Calu3 (cell line): ENCODE results near the gene ITPK1. TPM values are rescaled to one million over a fixed set of nuclear protein-coding genes. Genes with fewer than 3 reads are reported as not detected.

Experiments
- BruUV-seq: library from RNA; stranded (reverse); fragments of 400-500 nt; replicated peaks from 2 replicates; lab custom pipeline; 2021; lab: Mats Ljungman, UMichigan
- CTCF ChIA-PET: fragments of 300-600 bp; sonication (Branson Sonifier 250); formaldehyde crosslinking; loops from one replicate; lab custom pipeline; 2022; ENCODE audit warnings: antibody characterized with exemption; lab: Charles Lee
- DNase-seq: peaks from one replicate; pipeline ENCODE4 v3.0.0; 2022
- H3K27ac Mint-ChIP-seq: one replicate; pipeline ENCODE4 v1.8.0; 2022; ENCODE audit warnings: mixed read lengths; ENCODE audit not compliant: unreplicated experiment
- H3K27me3 Mint-ChIP-seq: one replicate; pipeline ENCODE4 v1.8.0; 2022; ENCODE audit warnings: mixed read lengths; ENCODE audit not compliant: unreplicated experiment
- H3K36me3 Mint-ChIP-seq: one replicate; pipeline ENCODE4 v1.8.0; 2022; ENCODE audit warnings: mild to moderate bottlenecking, moderate library complexity, mixed read lengths; ENCODE audit not compliant: insufficient read depth, unreplicated experiment
- H3K4me1 Mint-ChIP-seq: one replicate; pipeline ENCODE4 v1.8.0; 2022; ENCODE audit warnings: mild to moderate bottlenecking, low read depth, mixed read lengths; ENCODE audit not compliant: unreplicated experiment
- H3K4me3 Mint-ChIP-seq: one replicate; pipeline ENCODE4 v1.8.0; 2022; ENCODE audit warnings: mild to moderate bottlenecking, low read depth, moderate library complexity, mixed read lengths; ENCODE audit not compliant: unreplicated experiment
- H3K9me3 Mint-ChIP-seq: one replicate; pipeline ENCODE4 v1.8.0; 2022; ENCODE audit warnings: low read depth, mixed read lengths; ENCODE audit not compliant: unreplicated experiment
- CTCF ChIP-seq: fragments of 200-600 bp; IDR thresholded peaks from one replicate; pipeline ENCODE4 v1.8.0; 2022; ENCODE audit warnings: antibody characterized with exemption; ENCODE audit not compliant: unreplicated experiment
- intact Hi-C: fragments of 100-400 bp; cut with micrococcal nuclease; formaldehyde crosslinking; loops from one replicate; pipeline ENCODE4 v1.10.0; 2022; ENCODE audit not compliant: unreplicated experiment
- total RNA-seq: library from RNA; stranded (reverse); gene quantifications from 2 replicates; pipeline ENCODE4 v1.2.3, GENCODE V29; 2022

The ITPK1 gene
- total RNA-seq, 1 experiment from 2014 or later: 94.3 TPM

- Mint-ChIP-seq H3K36me3 (peaks cover 41% of the 10 kb centered on the region), H3K4me1 (peaks cover 9% of the 10 kb centered on the region), H3K27ac (peak overlapping the region; percentile 71), H3K9me3 (no peaks in the 10 kb centered on the region), H3K27me3 (no peaks in the 10 kb centered on the region), H3K4me3 (peak overlapping the region; percentile 86)
- CTCF ChIA-PET: interaction anchor here (0.7 to 1.3 kb wide), 5 partner anchors 17 to 234 kb away, joined by 3 to 6 read pairs (median 4); no protein-coding TSS in a partner anchor
- TF ChIP-seq CTCF: no peak
- DNase-seq: peak; percentile 92
- intact Hi-C loops: no loop called here
- no TSS peak for BruUV-seq
Measured at GRCh38 chr14:93115069-93115820, 480 bp downstream of the ITPK1 start.

- Mint-ChIP-seq H3K4me1 (peaks cover 9% of the 10 kb centered on the region), H3K36me3 (peaks cover 41% of the 10 kb centered on the region), H3K4me3 (peak overlapping the region; percentile 86), H3K27me3 (no peaks in the 10 kb centered on the region), H3K9me3 (no peaks in the 10 kb centered on the region), H3K27ac (peak overlapping the region; percentile 71)
- CTCF ChIA-PET: interaction anchor here (0.7 to 2.2 kb wide), 5 partner anchors 18 to 234 kb away, joined by 3 to 14 read pairs (median 5); no protein-coding TSS in a partner anchor
- TF ChIP-seq CTCF: no peak
- intact Hi-C loops: loop anchor here (5.0 kb wide), 2 partner anchors 48 to 93 kb away; partner anchors contain the start of genes GON7 and UBR7
- no peak for DNase-seq
- BruUV-seq: no TSS peak
Measured at GRCh38 chr14:93114713-93115068, 1.0 kb downstream of the ITPK1 start.

GRCh38 chr14:93114068-93114710, 1.5 kb downstream of the ITPK1 start:
- intact Hi-C loops: loop anchor here (5.0 kb wide), 2 partner anchors 48 to 93 kb away; partner anchors contain the start of genes GON7 and UBR7
- no peak for TF ChIP-seq CTCF
- peaks cover 9% of the 10 kb centered on the region for H3K4me1 Mint-ChIP-seq
- CTCF ChIA-PET: interaction anchor here (0.5 to 2.2 kb wide), 13 partner anchors 9 to 233 kb away, joined by 3 to 17 read pairs (median 5); no protein-coding TSS in a partner anchor
- H3K36me3 Mint-ChIP-seq: peaks cover 41% of the 10 kb centered on the region
- H3K4me3 Mint-ChIP-seq: peak overlapping the region; percentile 86
- DNase-seq: no peak
- peak overlapping the region; percentile 71 for H3K27ac Mint-ChIP-seq
- H3K9me3 Mint-ChIP-seq: no peaks in the 10 kb centered on the region
- BruUV-seq: no TSS peak
- no peaks in the 10 kb centered on the region for H3K27me3 Mint-ChIP-seq

GRCh38 chr14:93113678-93114067, 2.1 kb downstream of the ITPK1 start:
- H3K9me3 Mint-ChIP-seq: no peaks in the 10 kb centered on the region
- TF ChIP-seq CTCF: no peak
- intact Hi-C loops: loop anchor here (2.0 to 5.0 kb wide), 4 partner anchors 25 to 94 kb away; partner anchors contain the start of genes GON7 and UBR7
- DNase-seq: no peak
- no TSS peak for BruUV-seq
- peaks cover 9% of the 10 kb centered on the region for H3K4me1 Mint-ChIP-seq
- peaks cover 41% of the 10 kb centered on the region for H3K36me3 Mint-ChIP-seq
- H3K27ac Mint-ChIP-seq: peak overlapping the region; percentile 67
- no peaks in the 10 kb centered on the region for H3K27me3 Mint-ChIP-seq
- peak overlapping the region; percentile 86 for H3K4me3 Mint-ChIP-seq
- CTCF ChIA-PET: interaction anchor here (0.5 to 2.2 kb wide), 23 partner anchors 8 to 233 kb away, joined by 3 to 23 read pairs (median 5); partner anchors contain the start of genes GON7 and UBR7
